GM18519 (cell line): ENCODE results near the gene ARV1.
"Not testable (repeated sequence)": the region's sequence is repeated elsewhere in the genome, so short reads cannot be mapped to it uniquely, and the experiment has no call there.

ENCODE experiments used
- ATAC-seq: cut with Tn5 transposase; IDR thresholded peaks from one replicate; pipeline ENCODE4 v1.9.1; 2021; ENCODE audit warnings: mild to moderate bottlenecking, moderate library complexity; ENCODE audit not compliant: unreplicated experiment, low FRiP score

ARV1 gene

DNA sequence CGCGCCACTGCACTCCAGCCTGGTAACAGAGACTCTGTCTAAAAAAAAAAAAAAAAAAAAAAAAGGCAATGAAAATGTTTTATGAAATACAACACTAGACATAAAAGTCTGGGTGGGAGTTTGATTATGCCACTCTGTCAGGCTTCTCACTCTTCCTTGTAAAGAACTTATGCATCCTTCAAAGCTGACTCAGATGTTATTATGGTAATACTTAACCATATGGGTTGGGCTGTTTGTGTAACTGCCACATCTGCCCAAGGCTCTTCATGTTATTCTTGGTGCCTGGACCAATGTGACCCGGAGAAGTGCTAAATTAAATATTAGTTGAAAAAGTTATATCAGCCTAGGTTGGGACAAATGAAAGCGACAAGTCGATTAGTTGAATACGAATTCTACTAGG, 37.3 kb downstream of the ARV1 start:
- no peak for ATAC-seq

DNA sequence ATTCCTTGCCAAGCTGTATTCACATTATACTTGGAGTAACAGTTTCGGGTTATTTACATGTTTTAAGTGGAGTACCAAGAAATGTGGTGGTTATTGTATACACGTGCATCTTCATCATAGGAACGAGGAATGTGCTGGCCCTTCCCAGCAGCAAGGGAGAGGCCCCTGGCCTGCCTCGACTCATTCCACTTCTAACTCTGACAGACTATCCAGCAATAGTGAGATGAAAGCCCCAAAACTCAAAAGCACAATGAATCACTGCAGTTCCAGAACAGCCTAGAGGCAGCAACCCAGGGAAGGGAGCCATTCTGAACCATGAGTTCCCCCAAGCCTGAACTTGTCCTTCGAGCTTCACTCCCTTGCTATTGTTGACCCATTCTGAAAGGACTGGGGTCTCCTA, 38.1 kb downstream of the ARV1 start:
- ATAC-seq = no peak

DNA sequence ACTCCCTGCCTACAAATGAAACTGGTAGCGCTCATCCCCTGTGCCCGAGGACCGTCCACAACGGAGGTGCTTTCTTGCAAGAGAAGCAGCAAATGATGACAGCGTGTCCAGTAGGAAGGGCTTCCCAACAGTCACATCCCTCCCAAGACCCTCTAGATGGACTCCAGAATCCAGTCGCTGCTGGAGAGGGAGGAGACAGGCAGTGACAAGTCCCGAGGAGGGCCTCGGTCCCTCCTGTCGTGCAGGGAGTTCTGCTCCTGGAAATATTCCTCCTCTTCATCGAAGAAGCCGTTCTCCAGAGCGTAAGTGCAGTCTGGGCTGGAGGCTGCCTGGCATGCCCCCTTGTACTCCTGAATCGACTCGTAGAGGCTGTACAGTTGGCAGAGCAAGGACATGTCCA, 40.8 kb downstream of the ARV1 start:
- ATAC-seq = no peak

- ATAC-seq = no peak
Observed at GRCh38 chr1:231020139-231020601, 41.3 kb downstream of the ARV1 start.

DNA sequence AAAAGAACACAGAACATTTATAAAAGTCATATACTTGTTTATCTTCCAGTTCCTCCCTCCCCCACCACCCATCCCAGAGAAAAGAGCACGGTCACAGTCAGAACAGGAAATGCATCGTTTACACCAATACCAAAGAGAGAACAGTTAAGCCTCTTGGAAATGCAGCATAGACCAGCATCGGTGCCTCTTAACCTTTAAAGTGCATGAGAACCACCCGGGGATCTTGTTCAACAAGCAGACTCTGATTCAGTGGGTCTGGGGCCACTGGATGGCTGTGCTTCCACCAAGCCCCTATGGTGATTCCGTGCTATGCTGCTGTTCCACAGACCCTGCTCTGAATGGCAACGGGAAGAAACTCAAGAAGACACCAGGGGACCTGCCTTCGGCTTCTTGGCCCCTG, 41.9 kb downstream of the ARV1 start:
- no peak for ATAC-seq

GRCh38 chr1:231021540-231022031, 42.7 kb downstream of the ARV1 start:
- no peak for ATAC-seq

GRCh38 chr1:231022543-231022942, 43.6 kb downstream of the ARV1 start:
- not testable (repeated sequence) for ATAC-seq

DNA sequence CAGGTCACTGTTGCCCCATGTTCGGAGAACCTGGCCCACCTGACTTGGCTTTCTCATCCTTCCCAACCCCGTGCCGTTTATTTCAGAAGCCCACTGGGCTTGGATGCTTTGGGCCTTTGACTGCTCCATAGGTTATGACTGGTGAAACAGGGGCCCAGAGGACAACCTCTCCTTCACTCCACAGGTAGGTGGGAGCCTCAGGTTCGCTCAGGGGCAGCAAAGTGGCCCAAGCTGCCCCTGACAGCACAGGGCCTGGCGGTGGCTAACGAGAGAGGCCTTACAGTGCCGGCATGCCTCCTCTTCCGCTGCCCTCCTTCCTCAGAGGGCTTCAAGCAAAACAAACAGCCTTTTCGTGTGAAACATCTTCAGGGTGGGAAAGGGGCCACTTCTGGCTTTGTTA, 44.3 kb downstream of the ARV1 start:
- ATAC-seq = no peak

DNA sequence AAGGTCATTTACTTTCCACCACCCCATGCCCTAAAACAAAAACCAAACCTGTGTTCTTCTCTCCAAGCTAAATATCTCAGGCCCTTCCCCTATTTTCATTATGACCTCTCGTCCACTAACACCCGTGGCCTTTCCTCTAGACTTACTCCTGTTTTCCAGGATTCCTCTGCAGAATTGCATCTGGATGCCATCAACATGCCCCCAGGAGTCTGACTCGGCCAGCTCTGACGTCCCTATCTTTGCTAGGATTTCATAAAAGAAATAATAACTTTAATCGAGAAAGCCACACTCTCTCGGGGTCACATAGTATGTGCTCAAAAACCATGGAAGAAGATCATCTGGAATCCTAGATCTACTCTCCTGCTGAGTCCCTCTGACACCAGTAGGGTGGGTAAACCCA, 47.7 kb downstream of the ARV1 start:
- ATAC-seq = no peak

DNA sequence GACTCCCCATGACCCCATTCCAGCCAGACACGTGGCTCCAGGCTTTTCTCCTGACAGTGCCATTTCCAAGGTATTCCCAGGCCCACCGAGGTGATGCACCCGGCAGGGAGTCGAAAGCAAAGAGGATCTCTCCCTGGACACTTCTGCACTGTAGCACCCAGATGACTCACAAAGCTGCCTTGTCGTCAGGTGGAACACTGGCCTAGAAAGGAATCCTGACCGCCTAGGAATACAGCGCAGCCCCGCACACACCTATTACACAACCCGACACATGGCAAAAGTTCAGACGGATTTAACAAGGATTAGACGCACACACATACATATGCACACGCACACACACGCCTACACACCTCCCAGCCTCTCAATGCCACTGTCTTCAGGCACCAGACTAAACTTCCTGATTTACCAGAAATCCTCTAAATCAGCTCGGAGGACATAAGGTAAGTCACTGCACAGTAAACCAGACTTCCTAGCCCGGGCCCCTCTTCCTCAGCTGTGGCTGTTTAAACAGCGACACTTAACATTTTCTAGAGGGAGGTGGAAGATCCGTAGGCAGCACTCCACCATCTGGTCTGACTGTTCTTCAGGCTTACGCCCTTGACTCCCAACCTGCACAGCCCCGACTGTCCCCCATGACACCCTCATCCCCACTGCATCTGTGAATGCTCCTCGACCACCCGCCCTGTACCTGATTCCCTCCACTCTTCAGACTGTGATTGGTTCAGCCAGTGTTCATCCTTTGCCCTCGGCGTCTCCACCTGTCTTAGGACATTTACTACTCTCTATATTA, 48.4 kb downstream of the ARV1 start:
- ATAC-seq = no peak

- no peak for ATAC-seq
Observed at GRCh38 chr1:231027971-231028370, 49.1 kb downstream of the ARV1 start.

DNA sequence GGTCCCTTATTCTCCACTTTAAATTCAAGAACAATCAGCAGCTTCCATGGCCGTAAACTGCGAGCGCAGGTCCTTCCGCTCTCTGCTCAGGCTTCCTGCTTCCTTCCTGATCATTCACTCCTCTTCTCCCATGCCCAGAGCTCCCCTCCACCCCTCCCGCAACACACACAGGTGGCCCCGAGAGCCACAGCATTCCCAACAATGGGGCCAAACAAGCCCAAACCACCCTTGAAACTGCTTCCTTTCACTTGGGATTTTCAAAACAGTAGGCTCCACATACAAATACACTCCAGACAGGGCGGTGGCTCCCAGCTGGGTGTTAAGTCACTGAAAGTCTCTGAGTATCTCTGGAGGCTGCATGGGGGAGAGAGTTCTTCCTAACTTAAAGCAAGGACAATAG, 49.8 kb downstream of the ARV1 start:
- ATAC-seq = no peak

- not testable (repeated sequence) for ATAC-seq
Observed at GRCh38 chr1:231029247-231029646, 50.4 kb downstream of the ARV1 start.

DNA sequence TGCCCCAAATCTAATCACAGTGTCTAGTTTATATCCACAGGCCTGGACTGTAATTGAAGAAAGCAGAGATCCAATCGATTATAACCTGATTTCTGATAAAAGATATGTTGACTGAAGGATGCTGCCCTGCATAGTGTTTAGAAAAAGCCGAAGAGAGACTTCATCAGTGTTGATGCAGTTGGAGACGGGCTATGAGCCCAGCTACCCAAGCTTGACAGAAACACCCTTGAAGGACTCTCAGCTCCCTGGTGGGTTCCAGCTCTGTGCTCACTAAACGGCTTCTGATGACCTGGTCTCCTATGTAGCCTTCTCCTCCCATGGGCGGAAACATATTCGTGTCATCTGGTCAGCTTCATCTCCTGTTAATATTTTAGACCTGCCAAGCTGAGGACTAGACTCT, 50.9 kb downstream of the ARV1 start:
- no peak for ATAC-seq

DNA sequence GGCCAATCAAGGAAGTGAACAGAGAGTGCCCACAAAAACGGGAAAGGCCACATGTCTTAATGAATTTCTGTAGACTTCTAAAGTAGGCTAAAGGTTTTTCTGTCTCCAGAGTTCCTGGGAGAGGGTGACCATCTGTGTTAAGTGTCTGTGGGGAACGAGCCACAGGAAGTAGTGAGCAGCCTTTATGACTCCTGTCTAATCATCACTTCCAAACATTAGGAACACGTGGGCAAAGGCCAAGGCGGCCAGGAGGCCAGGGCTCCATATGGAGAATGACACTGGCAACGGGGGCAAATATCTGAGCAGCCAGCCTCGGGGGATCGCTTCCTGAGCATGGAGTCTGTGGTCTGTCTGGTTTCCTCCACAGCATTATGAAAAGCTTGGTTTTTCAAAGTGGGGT, 54.1 kb downstream of the ARV1 start:
- ATAC-seq = no peak

DNA sequence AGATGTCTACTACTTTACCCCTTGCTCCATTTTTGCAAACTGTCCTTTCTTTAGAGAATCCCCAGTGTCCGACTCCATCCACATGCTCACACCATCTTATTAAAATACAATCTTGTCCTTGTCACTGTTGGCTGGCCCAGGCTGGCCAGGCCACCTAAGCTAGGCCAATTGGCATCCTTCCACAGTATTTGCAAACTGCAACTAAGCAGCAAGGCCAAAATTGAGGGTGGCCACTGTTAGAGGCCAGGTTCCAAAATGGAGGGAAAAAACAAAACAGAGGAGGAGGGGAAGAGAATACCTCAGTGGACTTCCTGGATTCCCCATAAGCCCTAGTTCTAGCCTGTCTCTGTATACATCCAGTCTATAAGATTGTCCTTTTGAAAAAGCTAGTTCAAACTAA, 56.9 kb downstream of the ARV1 start:
- ATAC-seq = no peak

- ATAC-seq = no peak
Observed at GRCh38 chr1:231036416-231036815, 57.5 kb downstream of the ARV1 start.

DNA sequence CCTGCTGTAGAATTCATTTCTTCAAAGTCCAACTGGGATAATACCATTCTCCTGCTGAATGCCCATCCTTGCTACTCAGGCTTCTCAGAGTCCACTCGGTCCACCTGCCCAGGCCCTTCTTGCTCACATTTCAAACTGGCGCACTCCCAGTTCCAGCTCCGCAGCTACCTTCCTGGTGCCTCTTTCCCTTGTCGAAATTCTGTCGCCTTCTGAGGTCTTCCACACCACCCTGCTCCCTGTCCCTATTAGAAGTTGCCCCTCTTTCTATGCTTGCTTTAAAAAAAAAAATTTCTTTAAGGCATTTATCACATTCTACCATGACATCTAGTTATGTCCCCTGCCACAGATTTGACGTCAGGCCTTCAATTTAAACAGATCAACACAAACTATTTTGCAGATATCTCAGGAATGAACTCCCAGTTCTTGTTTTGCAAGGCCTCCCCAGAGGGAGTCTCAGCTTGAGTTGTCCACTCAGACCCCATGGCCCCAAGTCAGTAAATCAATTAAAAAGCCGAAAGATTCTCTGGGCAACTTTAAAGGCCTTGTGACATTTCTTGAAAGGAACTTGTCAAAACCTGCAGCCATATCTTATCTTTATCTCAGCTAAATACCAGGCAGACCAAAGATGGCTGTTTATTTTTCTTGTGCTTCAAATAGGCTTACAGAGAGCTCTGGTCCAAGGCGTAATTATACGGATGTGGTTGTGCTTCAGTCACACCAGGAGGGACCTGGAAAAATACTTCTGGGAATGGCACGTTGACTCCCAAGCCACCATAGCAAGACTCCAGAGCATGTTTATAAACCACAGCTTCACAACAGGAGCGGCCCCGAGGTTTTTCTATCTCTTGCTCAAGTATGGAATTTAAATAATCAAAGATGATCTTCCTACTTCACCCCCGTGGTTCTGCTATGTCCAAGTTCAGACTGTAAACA, 59.0 kb downstream of the ARV1 start:
- no peak for ATAC-seq

GRCh38 chr1:231039161-231040018, 60.5 kb downstream of the ARV1 start:
- ATAC-seq = peak; percentile 26

- peak; percentile 31 for ATAC-seq
Observed at GRCh38 chr1:231040019-231040799, 61.3 kb downstream of the ARV1 start, which contains the start of gene FAM89A. FAM89A (minus strand) TSS chr1:231040254; CDS start chr1:231040211, 43 bp downstream.
